ENCODE results near the gene NDUFB10.
"Not testable (repeated sequence)": the region's sequence is repeated elsewhere in the genome, so short reads cannot be mapped to it uniquely, and the experiment has no call there.

Gene NDUFB10

DNA sequence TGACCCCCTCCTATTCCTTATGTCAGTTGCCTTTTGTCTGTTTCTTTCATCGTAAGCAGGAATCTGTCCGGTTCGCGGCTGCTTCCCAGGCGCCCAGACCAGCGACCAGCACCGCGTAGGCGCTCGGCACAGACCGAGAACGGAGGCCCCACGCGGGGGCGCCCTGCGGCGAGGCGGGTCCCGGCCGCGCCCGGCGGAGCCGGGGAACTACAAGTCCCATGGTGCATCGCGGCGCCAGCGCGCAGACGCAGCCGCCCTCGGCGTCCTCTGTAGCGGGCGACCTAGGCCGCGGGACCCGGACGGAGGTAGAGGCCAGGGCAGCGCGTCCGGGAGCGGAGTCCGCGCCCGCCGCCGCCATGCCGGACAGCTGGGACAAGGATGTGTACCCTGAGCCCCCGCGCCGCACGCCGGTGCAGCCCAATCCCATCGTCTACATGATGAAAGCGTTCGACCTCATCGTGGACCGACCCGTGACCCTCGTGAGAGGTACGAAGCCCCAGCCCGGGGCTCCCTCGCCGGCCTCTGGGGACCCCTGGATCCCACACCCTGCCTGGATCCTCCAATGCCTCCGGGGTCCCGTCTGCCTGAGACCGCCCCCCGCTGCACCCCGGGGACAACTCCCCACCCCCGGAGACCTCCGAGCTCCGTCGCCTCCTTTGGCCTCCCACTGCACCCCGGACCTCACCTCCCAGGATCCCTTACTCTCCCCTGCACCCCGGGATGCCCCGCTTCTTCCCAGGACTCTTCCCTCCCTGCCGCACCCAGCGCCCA, at the start of gene NDUFB10:
Gene NDUFB10, plus strand, starts transcription at position 270 of the 771 bp plus-strand sequence. Its CDS starts 87 bp downstream, at position 357.
- DNase-seq (ENCODE audit: low spot score) = peak; percentile 86

DNA sequence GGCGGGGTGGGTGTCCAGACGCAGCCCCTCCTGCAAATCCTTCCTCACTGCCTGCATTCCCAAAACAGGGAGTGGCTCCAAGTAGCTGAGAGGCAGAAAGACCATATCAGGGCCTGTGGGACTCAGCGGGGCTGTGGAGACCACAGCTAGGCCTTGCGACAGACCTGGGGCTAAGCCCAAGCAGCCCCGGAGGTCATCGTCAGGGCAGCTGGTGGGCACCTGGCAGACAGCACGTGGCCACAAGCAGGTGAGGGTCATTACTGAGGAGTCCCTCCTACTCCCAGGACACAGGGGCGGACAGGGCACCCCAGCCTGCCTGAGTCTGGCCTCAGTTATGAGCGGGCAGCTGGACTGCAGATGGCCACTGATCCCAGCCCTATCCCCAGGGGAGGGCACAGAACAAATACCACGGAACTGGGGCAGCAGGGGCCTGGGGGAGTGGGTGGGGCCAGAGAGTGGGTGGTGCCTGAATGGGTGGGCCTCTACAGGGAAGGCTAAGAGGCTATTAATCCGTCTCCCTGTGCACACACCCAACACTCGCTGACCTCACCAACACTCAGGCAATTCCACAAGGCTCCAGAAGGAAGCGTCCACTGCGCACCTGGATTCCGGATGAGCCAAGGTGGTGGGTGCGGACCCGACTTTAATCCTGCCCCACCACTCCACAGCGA, 49.6 kb upstream of the NDUFB10 start:
- peak; percentile 58 for DNase-seq (ENCODE audit: low spot score)

DNA sequence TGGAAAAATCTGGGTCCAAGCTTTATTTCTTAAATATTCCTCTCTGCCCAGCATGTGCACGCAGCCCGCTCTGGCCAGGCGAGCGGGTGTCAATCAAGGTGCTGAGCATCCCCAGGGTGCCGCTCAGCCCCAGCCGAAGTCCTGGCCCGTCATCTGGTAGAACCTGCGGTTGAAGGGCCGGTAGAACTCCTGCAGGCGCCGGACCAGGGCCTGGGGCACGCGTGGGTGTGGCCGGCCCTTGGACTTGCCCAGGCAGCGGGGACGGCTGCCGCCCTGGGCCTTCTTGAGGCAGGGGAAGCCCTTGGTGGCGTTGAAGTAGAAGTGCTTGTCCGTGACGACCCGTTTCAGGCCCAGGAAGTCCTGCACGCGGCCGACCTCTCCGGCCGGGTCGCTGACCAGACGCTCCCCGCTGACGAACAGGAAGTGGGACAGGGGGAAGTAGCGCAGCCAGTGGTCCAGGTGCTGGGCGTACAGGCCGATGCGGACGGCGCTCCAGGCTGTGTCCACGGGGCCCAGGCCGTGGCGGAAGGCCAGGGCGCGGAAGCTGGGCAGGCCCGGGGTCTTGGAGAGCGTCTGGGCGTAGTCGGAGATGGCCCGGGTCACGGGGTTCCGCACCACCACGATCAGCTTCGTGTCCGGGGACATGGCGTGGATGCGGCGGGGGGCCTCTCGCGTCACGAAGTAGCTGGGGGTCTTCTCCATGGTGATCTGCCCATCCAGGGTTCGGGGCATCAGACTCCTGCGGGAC, 47.7 kb upstream of the NDUFB10 start:
- DNase-seq (ENCODE audit: low spot score) = no peak

DNA sequence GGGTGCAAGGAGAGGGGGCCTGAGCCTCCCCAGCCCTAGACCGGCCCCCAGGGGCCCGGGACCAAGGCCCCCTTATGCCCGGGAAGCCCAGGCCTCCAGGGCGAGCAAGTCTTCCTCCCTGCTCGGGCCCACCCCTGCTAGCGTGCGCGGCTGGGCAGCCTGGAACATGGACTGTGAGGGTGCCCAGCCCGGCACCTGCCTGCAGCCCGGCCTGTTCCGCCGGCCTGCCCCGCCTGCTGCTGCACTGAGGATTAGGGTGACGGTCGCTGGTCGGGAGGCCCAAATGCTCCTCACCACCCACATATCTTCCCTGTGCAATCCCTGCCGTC, 47.2 kb upstream of the NDUFB10 start:
- DNase-seq (ENCODE audit: low spot score) = no peak

DNA sequence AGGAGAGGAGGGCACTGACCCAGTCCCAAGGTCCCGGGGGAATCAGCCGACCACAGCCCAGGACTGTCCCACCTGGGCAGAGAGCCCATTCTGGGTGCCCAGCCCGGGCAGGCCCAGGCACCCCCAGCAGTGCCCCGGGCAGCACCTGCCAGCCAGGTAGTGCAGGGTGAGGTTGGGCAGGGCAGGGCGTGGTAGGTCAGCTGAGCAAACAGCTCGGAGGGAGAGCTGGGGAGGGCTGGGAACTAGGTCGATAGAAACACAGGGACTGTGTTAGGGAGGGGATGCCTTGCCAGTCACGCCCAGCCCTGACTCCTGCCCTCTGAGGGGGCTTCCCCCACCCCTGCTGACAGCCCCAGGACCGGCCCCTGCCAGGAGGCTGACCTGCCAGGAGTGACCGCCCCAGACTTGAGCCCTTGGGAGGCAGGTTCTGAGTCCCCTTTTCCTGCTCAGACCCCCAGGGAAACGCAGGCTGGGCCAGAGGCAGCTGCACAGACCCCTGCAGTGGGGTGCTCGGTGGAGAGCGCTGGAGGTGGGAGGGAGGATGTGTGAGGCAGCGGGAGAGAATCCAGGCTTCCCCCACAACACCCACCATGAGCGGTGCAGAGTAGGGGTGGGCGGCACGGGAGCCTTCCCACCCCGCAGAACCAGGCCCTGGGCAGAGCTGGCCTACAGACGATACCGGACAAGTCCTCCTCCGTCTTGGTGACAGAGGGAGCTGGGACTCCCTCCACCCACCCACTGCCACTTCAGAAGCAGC, 45.8 kb upstream of the NDUFB10 start:
- no peak for DNase-seq (ENCODE audit: low spot score)

DNA sequence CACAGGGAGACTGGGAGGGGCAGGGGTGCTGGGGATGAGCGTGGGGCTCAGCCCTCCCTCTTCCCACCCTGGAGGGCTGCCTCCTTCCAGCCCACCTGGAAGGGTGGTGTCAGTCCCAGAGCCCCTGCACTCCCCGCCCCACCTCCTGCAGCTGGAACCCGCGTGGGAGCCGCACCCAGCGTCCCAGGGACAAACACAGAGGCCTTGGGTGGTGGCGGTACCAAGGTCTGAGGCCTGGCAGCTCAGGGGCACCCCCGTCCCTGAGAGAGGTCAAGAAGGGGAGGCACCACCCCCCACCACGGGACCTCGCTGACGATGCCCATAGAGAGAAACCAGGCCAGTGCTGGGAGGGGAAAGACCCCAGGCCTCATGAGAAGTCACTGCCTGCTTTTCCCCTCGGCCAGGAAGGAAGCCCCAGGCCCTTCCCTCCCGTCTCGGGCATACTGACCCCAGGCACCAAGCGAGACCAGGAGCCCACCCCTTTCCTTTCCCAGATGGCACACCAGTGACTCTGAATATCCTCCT, 45.2 kb upstream of the NDUFB10 start:
- no peak for DNase-seq (ENCODE audit: low spot score)

DNA sequence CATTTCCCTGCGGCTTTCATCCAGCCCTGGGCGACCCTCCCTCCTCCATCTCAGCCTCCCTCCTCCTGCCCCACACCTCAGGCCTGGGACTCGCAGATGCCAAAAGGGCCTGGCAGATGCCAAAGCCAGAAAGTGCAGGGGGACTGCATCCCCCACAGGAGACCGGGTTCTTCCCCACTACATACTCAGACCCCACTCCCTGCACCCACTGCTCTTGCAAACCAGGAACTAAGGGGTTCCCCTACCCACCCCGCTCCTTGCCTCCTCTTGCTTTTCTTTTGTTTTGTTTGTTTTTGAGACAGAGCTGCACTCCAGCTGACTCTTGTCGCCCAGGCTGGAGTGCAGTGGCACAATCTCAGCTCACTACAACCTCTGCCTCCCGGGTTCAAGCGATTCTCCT, 44.4 kb upstream of the NDUFB10 start:
- DNase-seq (ENCODE audit: low spot score) = no peak

DNA sequence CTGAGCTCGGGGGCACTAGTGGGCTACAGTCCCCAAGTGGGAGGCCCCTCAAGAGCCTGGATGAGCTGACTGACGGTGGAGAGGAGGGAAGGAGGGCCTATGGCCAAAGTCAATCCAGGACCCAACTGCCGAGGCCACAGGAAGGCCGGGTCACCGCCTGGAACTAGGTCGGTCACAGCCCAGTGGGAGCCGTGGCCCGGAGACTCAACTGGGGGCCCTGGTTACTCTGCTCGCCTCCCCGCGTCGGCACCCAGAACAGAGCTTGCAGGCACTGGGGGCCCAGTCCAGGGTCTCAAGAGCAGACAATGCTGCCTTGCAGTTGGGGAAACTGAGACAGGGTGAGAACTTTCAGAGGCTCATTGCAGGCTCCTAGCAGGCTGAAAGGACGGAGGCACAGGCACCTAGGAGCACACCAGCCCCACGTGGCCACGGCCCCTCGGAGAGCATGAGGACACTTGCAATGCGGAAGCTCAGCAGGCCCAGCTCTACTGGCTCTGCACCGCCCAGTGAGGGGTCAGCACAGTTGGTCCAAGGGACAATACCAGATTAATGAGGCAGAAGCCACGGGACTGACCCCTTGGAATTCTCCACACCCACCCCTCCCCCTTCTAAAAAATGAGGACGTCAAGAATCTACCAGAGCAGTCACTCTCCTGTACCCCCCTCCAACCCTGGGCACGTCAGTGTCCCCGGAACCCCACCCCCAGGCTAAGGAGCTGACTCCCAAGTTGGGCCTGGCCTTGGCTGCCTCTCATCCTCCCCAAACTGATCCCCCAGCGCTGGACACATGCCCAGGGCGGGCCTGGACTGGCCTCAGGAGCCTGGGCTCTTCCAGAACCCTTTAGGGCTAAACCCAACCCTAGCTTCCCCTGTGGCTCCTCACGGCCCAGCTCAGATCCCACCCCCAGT, 43.4 kb upstream of the NDUFB10 start:
- DNase-seq (ENCODE audit: low spot score) = no peak

- DNase-seq (ENCODE audit: low spot score) = no peak
Observed at GRCh38 chr16:1916640-1916990, 42.7 kb upstream of the NDUFB10 start.

- no peak for DNase-seq (ENCODE audit: low spot score)
Observed at GRCh38 chr16:1917056-1917664, 42.2 kb upstream of the NDUFB10 start.

GRCh38 chr16:1917665-1918350, 41.5 kb upstream of the NDUFB10 start:
- DNase-seq (ENCODE audit: low spot score) = no peak

DNA sequence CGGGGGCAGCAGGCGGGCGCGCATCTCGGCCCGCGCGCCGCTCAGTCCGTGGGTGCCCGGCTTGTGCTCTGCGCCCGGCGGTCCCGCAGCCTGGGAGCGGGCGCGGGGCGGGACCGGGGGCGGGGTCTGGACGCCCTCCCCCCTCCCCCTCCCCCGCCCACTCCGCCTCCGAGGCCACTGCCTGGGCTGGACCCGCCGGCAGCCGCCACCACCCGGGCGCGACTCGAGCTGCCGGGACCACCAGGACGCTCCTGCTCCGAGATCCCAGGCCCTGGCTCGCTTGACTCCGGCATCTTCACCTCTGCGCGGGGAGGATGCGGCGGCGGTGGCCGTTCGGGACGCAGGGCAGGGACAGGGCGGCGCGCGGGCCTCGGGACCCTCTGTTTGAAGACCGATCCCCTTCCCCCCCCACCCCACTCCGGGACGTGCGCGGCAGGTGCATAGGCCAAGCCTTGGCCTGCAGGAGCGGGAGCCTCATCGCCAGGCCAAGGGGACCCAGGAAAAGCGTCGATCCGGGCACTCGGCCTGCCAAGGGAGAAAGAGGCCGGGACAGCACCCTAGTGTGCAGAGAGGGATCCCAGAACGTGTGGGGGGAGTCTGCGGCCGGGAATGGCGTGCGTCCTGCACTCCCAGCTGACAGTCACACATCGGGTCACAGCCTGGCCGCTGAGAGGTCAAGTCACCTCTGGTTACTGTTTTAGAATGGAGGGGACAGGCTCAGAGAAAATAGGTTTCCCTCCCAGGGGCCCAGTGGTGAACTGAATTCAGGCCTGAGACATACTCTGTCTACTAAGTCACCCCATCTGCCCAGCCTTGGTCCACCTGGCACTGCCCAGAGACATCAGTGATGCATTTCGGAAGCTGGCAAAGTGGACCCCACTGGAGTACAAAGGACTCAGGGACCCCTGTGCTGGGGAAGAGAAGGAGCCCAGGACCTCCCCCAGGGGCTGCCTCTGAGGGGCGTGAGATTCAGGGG, 40.7 kb upstream of the NDUFB10 start, which contains the start of gene HS3ST6:
Gene HS3ST6, minus strand, starts transcription at position 65 of the 976 bp plus-strand sequence. CDS start 92 bp downstream, outside the sequence.
- DNase-seq (ENCODE audit: low spot score) = peak; percentile 63

DNA sequence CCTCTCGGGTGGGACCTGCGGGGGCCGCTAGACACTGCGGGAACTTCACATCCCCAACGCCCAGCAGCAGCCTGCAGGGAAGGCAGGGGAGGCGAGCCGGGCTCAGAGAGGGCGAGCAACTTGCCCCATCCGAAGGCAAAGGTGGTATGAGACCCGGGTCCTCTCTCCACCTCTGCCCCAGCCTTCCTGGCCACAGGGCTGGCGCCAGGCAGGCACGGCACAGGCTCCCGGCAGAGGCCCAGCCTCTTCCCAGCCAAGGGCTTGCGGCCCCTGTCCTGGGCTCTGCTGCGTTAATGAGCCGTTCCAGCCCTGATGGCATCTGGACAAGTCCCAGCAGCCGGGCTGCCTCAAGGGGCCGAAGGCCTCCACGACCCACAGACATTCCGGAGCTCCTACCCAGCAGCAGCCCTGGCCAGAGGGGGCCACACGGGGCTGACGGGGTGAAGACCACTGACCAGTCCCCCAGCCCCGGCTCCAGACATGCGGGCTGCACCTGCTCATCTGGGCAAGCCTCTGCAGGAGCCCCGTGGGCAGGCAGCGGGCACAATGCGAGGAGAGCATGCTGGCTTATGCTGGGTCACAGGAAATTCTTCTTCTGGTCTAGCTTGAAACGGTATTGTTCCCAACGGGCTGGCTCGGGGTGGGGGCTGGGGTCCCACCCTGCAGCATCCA, 39.9 kb upstream of the NDUFB10 start:
- DNase-seq (ENCODE audit: low spot score) = no peak

- DNase-seq (ENCODE audit: low spot score) = not testable (repeated sequence)
Observed at GRCh38 chr16:1920122-1920521, 39.2 kb upstream of the NDUFB10 start.

DNA sequence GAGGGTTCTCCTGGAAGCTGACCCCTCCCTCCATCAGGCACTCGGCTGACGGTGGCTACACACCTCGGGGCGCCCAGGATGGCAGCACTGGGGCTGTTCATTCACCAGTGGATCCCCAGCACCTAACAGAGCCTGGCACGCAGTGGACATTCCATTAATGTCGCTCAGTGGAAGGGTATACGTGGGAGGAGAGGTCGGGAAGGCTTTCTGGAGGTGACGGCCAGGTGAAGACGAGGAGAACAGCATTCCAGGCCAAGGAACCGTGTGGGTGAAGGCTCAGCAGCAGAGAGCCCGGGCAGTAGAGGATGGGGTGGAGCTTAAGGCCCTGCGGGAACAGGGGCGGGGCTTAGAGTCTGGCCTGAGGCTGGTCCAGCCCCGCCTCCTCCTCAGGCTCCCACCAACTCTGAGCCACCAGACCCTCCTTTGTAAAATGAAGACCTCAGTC, 38.6 kb upstream of the NDUFB10 start:
- DNase-seq (ENCODE audit: low spot score) = no peak

DNA sequence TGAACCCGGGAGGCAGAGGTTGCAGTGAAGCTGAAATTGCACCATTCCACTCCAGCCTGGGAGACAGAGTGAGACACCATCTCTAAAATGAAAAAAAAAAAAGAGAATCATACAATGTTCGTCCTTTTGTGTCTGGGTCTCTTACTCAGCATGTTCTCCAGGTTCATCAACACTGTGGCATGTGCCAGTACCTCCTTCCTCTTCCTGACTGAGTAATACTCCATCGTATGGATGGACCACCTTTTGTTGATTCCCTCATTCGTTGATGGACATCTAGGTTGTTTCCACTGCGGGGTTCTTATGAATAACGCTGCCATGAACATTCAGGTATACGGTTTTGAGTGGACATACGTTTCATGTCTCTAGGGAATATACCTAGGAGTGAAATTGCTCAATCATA, 37.0 kb upstream of the NDUFB10 start:
- no peak for DNase-seq (ENCODE audit: low spot score)

- DNase-seq (ENCODE audit: low spot score) = peak; percentile 78
Observed at GRCh38 chr16:1923299-1924034, 35.9 kb upstream of the NDUFB10 start.
